Smooth muscle cell (in vitro differentiated cells): ENCODE results near the gene TAF6. TPM values are rescaled to one million over a fixed set of nuclear protein-coding genes. Genes with fewer than 3 reads are reported as not detected.

Experiments
- DNase-seq: peaks from one replicate; lab custom pipeline; 2025; ENCODE audit not compliant: unreplicated experiment; lab: John Stamatoyannopoulos, UW
- H2AFZ ChIP-seq: fragments of 200-600 bp; sonication (generic); 2 replicates; pipeline ENCODE4 v1.6.0; 2016; ENCODE audit warnings: antibody characterized with exemption, low read depth, mild to moderate bottlenecking
- H3F3A ChIP-seq: fragments of 200-600 bp; sonication (generic); 2 replicates; pipeline ENCODE4 v1.6.0; 2017; ENCODE audit warnings: antibody characterized with exemption, low read depth
- H3K27ac ChIP-seq: fragments of 200-600 bp; sonication (generic); 2 replicates; pipeline ENCODE4 v1.5.1; 2016; ENCODE audit warnings: low read depth, mild to moderate bottlenecking
- H3K27me3 ChIP-seq: fragments of 200-600 bp; sonication (generic); 2 replicates; pipeline ENCODE4 v1.6.1; 2016; ENCODE audit warnings: low read depth, mild to moderate bottlenecking
- H3K36me3 ChIP-seq: fragments of 200-600 bp; sonication (generic); 2 replicates; pipeline ENCODE4 v1.5.1; 2016; ENCODE audit warnings: low read depth
- H3K4me1 ChIP-seq: fragments of 200-600 bp; sonication (generic); 2 replicates; pipeline ENCODE4 v1.5.1; 2016; ENCODE audit warnings: low read depth
- H3K4me2 ChIP-seq: fragments of 200-600 bp; sonication (generic); 2 replicates; pipeline ENCODE4 v1.6.0; 2016; ENCODE audit warnings: mild to moderate bottlenecking
- H3K4me3 ChIP-seq: fragments of 200-600 bp; sonication (generic); 2 replicates; pipeline ENCODE4 v1.5.1; 2016; ENCODE audit warnings: mild to moderate bottlenecking
- H3K79me2 ChIP-seq: fragments of 200-600 bp; sonication (generic); 2 replicates; pipeline ENCODE4 v1.6.0; 2016; ENCODE audit warnings: low read depth, mild to moderate bottlenecking
- H3K9ac ChIP-seq: fragments of 200-600 bp; sonication (generic); 2 replicates; pipeline ENCODE4 v1.6.0; 2016; ENCODE audit warnings: low read depth
- H3K9me3 ChIP-seq: fragments of 200-600 bp; sonication (generic); replicated peaks from 2 replicates; pipeline ENCODE4 v1.5.1; 2016; ENCODE audit warnings: low read depth
- H4K20me1 ChIP-seq: fragments of 200-600 bp; sonication (generic); 2 replicates; pipeline ENCODE4 v1.6.0; 2016; ENCODE audit warnings: low read depth
- CTCF ChIP-seq: fragments of 200-600 bp; sonication (generic); IDR thresholded peaks from 2 replicates; pipeline ENCODE4 v1.5.1; 2017; ENCODE audit warnings: borderline replicate concordance, mild to moderate bottlenecking, antibody characterized with exemption; ENCODE audit not compliant: insufficient read depth, poor library complexity, severe bottlenecking
- WGBS: methylation state at CpG from one replicate; pipeline ENCODE4 v1.1.7; 2016; ENCODE audit warnings: low lambda C conversion rate; 5-methylcytosine and 5-hydroxymethylcytosine counted together
- polyA plus RNA-seq: library from polyadenylated mRNA; unstranded; fragments of >200 nt; fragmentation: Nextera tagmentation; extraction: Ambion mirVana; gene quantifications from 2 replicates; pipeline ENCODE4 v1.2.1, GENCODE V29; 2016
- total RNA-seq: library from RNA; depleted of rRNA; stranded (reverse); fragments of >200 nt; gene quantifications from 2 replicates; pipeline ENCODE4 v1.2.3, GENCODE V29; 2014

TAF6 gene
- total and polyA plus RNA-seq, 2 experiments from 2014 or later, result 26.6 to 78.0 TPM

DNA sequence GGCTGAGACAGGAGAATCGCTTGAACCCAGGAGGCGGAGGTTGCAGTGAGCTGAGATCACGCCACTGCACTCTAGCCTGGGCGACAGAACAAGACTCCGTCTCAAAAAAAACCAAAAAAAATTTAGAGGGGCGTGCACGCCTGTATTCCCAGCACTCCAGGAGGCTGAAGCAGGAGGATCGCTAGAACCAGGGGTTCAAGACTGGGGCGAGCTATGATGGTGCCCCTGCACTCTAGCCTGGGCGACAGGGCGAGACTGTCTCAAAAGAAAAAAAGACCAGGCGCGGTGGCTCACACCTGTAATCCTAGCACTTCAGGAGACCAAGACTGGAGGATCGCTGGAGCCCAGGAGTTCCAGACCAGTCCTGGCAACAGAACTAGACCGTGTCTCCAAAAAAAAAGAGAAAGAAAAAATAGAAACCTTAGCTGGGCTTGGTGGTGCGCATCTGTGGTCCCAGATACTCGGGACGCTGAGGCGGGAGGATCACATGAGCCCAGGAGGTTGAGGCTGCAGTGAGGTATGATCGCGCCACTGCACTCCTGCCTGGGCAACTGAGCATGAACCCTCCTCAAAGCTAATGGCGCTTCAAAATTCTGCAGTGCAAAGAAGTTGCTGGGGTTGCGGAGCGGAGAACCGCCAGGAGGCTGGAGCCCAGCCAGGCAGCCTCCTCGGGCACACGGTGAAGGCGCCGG lies 7.2 kb upstream of the TAF6 start:
- 18% methylated on average over 29 of the region's 29 CpGs for WGBS
- Histone ChIP-seq H3K9me3 (no peaks in the 10 kb centered on the region), H4K20me1 (no peaks in the 10 kb centered on the region), H3K4me2 (peak overlapping the region; percentile 97), H3K4me1 (peaks cover 5% of the 10 kb centered on the region), H3F3A (peaks cover 6% of the 10 kb centered on the region), H3K27me3 (no peaks in the 10 kb centered on the region), H2AFZ (peak overlapping the region; percentile 99), H3K79me2 (peaks cover 2% of the 10 kb centered on the region), H3K36me3 (no peaks in the 10 kb centered on the region), H3K27ac (peak overlapping the region; percentile 95), H3K9ac (peak overlapping the region; percentile 95), H3K4me3 (peak overlapping the region; percentile 98)
- no peak for DNase-seq
- no peak for TF ChIP-seq CTCF

- Histone ChIP-seq H4K20me1 (no peaks in the 10 kb centered on the region), H3K4me3 (no peak overlapping the region), H3K9ac (no peak overlapping the region), H3F3A (peaks cover 9% of the 10 kb centered on the region), H3K4me2 (no peak overlapping the region), H3K9me3 (no peaks in the 10 kb centered on the region), H3K27me3 (no peaks in the 10 kb centered on the region), H3K79me2 (peaks cover 10% of the 10 kb centered on the region), H3K36me3 (no peaks in the 10 kb centered on the region), H3K4me1 (peaks cover 9% of the 10 kb centered on the region), H2AFZ (no peak overlapping the region), H3K27ac (no peak overlapping the region)
- 96% methylated on average over 4 of the region's 4 CpGs for WGBS
- DNase-seq, result no peak
- no peak for TF ChIP-seq CTCF
Observed at GRCh38 chr7:100124301-100125230, 5.4 kb upstream of the TAF6 start.

- Histone ChIP-seq H3K4me1 (peaks cover 15% of the 10 kb centered on the region), H2AFZ (no peak overlapping the region), H3K4me2 (no peak overlapping the region), H3K9ac (no peak overlapping the region), H4K20me1 (no peaks in the 10 kb centered on the region), H3F3A (peaks cover 9% of the 10 kb centered on the region), H3K36me3 (no peaks in the 10 kb centered on the region), H3K27me3 (no peaks in the 10 kb centered on the region), H3K4me3 (no peak overlapping the region), H3K27ac (no peak overlapping the region), H3K79me2 (peaks cover 18% of the 10 kb centered on the region), H3K9me3 (no peaks in the 10 kb centered on the region)
- WGBS, result 100% methylated on average over 1 of the region's 1 CpG
- DNase-seq, result no peak
- no peak for TF ChIP-seq CTCF
Observed at GRCh38 chr7:100122568-100122967, 3.4 kb upstream of the TAF6 start.
